Measurements from ENCODE around the gene TPRG1L. TPM values are rescaled to one million over a fixed set of nuclear protein-coding genes. Genes with fewer than 3 reads are reported as not detected.

Gene TPRG1L
- total and polyA plus RNA-seq, 10 of the 15 experiments (the other 5 are each of a cell fraction or from before 2014, with no cell fraction given): 1.5 to 16.5 (median 8.0) TPM

DNA sequence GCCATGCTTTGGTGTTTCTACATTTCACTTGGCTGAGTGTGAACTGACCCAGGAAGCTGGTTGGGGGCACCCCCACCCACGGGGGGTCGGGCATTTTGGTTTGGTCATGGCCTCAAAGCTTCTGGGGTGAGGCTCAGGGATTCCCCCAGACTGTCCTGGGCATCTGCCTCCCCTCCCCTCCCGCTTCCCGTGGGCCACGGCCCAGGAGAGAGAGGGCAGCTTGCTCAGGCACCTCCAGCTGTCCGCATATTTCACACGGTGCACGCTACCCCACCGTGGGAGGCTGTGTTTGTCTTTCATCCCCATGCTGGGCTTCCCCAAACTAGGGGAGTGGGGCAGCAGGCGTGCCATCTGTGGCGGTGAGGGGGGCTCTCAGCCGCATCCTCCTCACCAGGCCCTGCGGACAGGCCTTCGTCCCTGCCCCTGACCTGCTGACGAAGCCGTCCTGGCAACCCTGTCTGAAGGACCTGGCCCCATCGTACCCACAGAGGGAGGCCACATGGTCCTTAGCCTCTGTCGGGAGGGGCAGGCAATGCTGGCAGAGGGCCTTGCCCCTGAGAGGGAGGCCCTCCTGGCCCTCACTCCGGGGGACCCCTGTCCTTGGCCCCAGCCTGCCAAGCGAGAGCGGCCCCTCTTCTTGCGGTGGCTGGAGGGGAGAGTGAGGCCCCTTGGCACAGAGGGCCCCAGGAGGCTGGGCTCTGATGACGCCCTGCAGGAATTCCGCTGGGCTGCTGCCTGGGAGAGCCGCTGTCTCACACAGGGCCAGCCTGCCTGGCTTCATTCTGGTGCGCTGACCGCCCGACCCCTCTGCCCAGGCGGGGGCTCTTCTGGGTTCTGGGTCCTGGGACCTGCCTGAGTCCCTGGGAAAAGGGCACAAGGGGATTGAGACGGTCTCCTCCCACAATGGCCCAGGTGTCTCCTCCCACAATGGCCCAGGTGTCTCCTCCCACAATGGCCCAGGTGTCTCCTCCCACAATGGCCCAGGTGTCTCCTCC, 49.6 kb downstream of the TPRG1L start (continued):
- TF ChIP-seq, protein P1, sequence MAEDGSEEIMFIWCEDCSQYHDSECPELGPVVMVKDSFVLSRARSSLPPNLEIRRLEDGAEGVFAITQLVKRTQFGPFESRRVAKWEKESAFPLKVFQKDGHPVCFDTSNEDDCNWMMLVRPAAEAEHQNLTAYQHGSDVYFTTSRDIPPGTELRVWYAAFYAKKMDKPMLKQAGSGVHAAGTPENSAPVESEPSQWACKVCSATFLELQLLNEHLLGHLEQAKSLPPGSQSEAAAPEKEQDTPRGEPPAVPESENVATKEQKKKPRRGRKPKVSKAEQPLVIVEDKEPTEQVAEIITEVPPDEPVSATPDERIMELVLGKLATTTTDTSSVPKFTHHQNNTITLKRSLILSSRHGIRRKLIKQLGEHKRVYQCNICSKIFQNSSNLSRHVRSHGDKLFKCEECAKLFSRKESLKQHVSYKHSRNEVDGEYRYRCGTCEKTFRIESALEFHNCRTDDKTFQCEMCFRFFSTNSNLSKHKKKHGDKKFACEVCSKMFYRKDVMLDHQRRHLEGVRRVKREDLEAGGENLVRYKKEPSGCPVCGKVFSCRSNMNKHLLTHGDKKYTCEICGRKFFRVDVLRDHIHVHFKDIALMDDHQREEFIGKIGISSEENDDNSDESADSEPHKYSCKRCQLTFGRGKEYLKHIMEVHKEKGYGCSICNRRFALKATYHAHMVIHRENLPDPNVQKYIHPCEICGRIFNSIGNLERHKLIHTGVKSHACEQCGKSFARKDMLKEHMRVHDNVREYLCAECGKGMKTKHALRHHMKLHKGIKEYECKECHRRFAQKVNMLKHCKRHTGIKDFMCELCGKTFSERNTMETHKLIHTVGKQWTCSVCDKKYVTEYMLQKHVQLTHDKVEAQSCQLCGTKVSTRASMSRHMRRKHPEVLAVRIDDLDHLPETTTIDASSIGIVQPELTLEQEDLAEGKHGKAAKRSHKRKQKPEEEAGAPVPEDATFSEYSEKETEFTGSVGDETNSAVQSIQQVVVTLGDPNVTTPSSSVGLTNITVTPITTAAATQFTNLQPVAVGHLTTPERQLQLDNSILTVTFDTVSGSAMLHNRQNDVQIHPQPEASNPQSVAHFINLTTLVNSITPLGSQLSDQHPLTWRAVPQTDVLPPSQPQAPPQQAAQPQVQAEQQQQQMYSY (CRISPR knock-in tag; IDR thresholded peaks at IDR 0.05): no peak
- no peak; the same call in 1 of the 2 replicates for TF ChIP-seq NR2C1 (IDR thresholded peaks at IDR 0.05)
- TF ChIP-seq, protein P2, sequence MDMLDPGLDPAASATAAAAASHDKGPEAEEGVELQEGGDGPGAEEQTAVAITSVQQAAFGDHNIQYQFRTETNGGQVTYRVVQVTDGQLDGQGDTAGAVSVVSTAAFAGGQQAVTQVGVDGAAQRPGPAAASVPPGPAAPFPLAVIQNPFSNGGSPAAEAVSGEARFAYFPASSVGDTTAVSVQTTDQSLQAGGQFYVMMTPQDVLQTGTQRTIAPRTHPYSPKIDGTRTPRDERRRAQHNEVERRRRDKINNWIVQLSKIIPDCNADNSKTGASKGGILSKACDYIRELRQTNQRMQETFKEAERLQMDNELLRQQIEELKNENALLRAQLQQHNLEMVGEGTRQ (IDR thresholded peaks at IDR 0.05; ENCODE audit: borderline replicate concordance, low read depth, low read length): no peak
- no peak for TF ChIP-seq ZNF24 (IDR thresholded peaks at IDR 0.05)
- TF ChIP-seq, protein P3, sequence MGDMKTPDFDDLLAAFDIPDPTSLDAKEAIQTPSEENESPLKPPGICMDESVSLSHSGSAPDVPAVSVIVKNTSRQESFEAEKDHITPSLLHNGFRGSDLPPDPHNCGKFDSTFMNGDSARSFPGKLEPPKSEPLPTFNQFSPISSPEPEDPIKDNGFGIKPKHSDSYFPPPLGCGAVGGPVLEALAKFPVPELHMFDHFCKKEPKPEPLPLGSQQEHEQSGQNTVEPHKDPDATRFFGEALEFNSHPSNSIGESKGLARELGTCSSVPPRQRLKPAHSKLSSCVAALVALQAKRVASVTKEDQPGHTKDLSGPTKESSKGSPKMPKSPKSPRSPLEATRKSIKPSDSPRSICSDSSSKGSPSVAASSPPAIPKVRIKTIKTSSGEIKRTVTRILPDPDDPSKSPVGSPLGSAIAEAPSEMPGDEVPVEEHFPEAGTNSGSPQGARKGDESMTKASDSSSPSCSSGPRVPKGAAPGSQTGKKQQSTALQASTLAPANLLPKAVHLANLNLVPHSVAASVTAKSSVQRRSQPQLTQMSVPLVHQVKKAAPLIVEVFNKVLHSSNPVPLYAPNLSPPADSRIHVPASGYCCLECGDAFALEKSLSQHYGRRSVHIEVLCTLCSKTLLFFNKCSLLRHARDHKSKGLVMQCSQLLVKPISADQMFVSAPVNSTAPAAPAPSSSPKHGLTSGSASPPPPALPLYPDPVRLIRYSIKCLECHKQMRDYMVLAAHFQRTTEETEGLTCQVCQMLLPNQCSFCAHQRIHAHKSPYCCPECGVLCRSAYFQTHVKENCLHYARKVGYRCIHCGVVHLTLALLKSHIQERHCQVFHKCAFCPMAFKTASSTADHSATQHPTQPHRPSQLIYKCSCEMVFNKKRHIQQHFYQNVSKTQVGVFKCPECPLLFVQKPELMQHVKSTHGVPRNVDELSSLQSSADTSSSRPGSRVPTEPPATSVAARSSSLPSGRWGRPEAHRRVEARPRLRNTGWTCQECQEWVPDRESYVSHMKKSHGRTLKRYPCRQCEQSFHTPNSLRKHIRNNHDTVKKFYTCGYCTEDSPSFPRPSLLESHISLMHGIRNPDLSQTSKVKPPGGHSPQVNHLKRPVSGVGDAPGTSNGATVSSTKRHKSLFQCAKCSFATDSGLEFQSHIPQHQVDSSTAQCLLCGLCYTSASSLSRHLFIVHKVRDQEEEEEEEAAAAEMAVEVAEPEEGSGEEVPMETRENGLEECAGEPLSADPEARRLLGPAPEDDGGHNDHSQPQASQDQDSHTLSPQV (IDR thresholded peaks at IDR 0.05): 0 out of 2 replicates have a peak, but pooled peaks have one; percentile 4
- TF ChIP-seq MYC (IDR thresholded peaks at IDR 0.05; ENCODE audit: insufficient read depth, insufficient read length, insufficient replicate concordance, low read length, severe bottlenecking): no peak
- 0 out of 2 replicates have a peak, but pooled peaks have one; percentile 22 for TF ChIP-seq SPI1 (IDR thresholded peaks at IDR 0.05; ENCODE audit: borderline replicate concordance, insufficient read depth, low read depth, low read length)
- TF ChIP-seq, protein P4, sequence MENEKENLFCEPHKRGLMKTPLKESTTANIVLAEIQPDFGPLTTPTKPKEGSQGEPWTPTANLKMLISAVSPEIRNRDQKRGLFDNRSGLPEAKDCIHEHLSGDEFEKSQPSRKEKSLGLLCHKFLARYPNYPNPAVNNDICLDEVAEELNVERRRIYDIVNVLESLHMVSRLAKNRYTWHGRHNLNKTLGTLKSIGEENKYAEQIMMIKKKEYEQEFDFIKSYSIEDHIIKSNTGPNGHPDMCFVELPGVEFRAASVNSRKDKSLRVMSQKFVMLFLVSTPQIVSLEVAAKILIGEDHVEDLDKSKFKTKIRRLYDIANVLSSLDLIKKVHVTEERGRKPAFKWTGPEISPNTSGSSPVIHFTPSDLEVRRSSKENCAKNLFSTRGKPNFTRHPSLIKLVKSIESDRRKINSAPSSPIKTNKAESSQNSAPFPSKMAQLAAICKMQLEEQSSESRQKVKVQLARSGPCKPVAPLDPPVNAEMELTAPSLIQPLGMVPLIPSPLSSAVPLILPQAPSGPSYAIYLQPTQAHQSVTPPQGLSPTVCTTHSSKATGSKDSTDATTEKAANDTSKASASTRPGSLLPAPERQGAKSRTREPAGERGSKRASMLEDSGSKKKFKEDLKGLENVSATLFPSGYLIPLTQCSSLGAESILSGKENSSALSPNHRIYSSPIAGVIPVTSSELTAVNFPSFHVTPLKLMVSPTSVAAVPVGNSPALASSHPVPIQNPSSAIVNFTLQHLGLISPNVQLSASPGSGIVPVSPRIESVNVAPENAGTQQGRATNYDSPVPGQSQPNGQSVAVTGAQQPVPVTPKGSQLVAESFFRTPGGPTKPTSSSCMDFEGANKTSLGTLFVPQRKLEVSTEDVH (IDR thresholded peaks at IDR 0.05; ENCODE audit: low read depth, partially characterized antibody): no peak
- TF ChIP-seq RAD51 (IDR thresholded peaks at IDR 0.05): no peak
- no peak for TF ChIP-seq NRF1 (conservative IDR thresholded peaks at IDR 0.05; ENCODE audit: low read depth, low read length)

Data from GM12878 (cell line).